ENCODE measurements around the gene ZBTB48.
"Not testable (repeated sequence)": the region's sequence is repeated elsewhere in the genome, so short reads cannot be mapped to it uniquely, and the experiment has no call there.

The ZBTB48 gene

DNA sequence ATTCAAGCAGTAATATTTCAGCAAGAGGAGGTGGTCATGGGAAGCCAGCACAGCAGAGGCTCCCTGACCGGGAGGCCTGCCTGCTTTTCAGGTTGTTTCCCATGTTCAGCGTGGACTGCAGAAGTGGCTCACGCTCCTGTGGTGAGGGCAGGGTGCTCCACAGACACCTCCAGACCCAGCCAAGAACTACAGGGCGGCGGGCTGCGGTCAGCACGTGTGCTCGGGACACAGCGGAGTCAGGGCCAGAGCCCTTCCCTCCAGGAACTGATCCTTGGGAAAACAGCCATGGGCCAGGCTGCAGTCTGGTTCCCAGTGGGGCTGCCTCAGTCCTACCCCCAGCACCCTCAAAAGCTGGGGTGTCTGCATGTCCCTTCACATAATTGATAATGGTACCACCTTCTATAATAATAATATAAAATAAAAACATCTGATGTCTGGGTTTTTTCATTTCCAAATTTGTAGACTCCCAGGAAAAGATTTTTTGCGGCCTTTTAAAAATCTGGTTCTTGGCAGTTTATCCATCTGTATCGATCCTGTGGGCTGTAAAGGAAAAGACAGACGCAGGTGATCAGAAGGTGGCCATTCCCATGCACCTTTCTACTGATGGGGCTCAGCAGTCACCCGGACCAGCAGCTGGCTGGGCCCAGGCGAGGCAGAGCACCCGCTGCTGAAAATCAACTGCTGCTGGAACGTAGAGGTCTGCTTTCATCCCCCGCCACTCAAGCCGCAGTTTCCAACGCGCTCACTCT is 55.5 kb downstream of the ZBTB48 start:
- DNase-seq: no peak

DNA sequence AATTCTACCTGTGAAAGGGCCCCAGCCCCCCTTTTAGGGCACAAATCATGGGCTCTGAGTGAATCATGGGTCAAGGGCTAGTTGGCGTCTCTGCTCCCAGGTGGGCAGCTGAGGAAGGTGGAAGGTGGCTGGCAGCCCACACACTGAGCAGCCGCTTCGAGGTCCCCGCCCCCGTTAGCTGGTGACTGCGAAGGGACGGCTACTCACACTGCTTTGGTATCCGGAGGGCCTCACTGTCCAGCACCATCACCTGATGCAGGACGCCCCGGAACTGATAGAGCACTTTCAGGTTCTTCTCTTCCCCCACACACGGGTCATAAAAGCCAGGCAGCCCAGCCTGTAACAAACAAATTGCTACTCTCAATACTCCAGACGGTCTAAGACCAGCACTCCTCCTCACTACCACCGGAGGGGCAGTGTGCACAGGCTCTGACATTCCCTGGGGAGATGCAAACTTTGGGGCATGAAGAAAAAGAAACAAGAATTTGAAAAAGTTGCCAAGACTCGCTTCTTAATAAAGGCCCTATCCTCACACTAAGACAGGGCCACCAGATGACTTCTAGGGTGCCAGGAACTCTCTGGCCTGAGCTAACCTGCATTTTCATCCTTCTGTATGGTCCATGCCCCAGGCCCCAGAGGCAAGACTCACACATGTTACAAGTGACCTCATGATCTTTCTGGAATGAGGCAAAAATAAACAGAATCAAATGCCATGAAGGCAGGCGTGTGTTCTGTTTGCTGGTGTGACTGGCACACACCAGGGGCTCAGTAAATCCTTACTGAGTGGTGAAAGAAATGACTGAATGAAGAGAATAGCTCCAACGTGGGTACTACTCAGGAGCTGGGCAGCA is 56.3 kb downstream of the ZBTB48 start:
- DNase-seq: no peak

DNA sequence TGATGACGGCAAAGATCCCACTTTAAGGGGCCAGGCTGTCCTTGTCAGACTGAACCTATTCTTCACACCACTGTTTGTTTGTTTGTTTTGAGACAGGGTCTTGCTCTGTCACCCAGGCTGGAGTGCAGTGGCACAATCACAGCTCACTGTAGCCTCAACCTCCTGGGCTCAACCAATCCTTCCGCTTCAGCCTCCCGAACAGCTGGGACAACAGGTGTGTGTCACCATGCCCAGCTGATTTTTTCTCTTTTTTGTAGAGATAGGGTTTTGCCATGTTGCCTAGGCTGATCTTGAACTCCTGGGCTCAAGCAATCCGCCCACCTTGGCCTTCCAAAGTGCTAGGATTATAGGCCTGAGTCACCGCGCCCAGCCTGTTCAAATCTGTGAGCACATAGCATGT is 57.0 kb downstream of the ZBTB48 start:
- not testable (repeated sequence) for DNase-seq

DNA sequence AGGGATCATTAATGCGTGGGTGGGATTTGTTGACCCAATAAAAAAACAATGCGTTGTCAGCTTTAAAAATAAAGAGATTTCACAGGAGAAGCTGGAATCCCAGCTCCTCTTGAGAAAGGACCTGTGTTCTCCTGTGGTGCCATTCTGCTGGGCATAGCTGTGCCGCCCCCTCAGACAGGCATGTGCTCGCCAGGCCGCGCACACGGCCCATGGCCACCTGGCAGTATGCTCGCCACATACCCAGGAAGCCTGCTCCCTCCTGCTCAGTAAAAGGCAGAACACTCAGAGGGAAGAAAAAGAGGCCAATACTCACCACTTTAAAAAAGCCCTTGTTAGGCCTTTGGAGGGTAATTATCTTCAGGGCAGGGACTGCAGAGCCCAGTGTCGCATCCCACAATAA is 58.0 kb downstream of the ZBTB48 start:
- no peak for DNase-seq

DNA sequence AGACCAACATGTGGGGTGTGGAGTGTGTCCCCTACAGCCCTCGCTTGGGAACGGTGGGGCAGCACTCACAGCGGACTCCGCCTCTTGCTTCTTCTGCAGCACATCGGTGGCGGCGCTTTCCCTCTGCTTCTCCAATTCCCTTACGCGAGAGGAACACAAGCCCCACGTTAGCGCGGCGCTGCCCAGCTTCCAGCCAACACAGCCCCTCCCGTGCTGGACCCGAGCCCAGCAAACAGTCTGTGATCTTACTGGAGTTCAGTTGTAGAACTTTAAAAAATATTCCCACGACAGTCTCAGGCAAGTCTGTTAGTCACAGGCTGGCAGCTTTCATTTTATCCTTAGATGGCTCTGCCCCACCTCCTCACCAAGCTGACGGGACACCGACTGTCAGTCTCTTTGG is 58.4 kb downstream of the ZBTB48 start:
- DNase-seq: no peak
